Measurements from ENCODE around the gene GATAD1.
"Not testable (repeated sequence)": the region's sequence is repeated elsewhere in the genome, so short reads cannot be mapped to it uniquely, and the experiment has no call there.

- TF ChIP-seq EZH2 (IDR thresholded peaks at IDR 0.05); POLR2AphosphoS5 (IDR thresholded peaks at IDR 0.05; ENCODE audit: borderline replicate concordance, low read depth, low read length); FOXP2 (optimal IDR thresholded peaks at IDR 0.05; ENCODE audit: control extremely low read depth, extremely low read length, insufficient read depth): not testable (repeated sequence)
Measured at GRCh38 chr7:92484226-92484625, 36.9 kb downstream of the GATAD1 start.

Measured in SK-N-MC (cell line).